ENCODE measurements around the gene ITPR2. TPM values are rescaled to one million over a fixed set of nuclear protein-coding genes. Genes with fewer than 3 reads are reported as not detected.

The ITPR2 gene
- total and polyA plus RNA-seq, 2 of the 8 experiments (the other 6 are each of a cell fraction or from before 2014, with no cell fraction given) = 4.1 to 48.3 TPM

GRCh38 chr12:26537126-26537525 lies 295.9 kb downstream of the ITPR2 start (continued):
- TF ChIP-seq USF2 (IDR thresholded peaks at IDR 0.05; ENCODE audit: low read length) = no peak
- no peak for TF ChIP-seq POLR2A (IDR thresholded peaks at IDR 0.05; ENCODE audit: control extremely low read depth in 1 of 2, low read depth in 2 of 2, low read length in 2 of 2)
- no peak for TF ChIP-seq BCL11A (IDR thresholded peaks at IDR 0.05; ENCODE audit: low read depth in 2 of 2, low read length in 2 of 2)
